ENCODE measurements around the gene SHD. TPM values are rescaled to one million over a fixed set of nuclear protein-coding genes. Genes with fewer than 3 reads are reported as not detected.

Gene SHD
- total and polyA plus RNA-seq, 2 of the 13 experiments (the other 11 are each of a cell fraction or from before 2014, with no cell fraction given): 0.11 to 0.20 TPM

GRCh38 chr19:4337906-4338440, 58.9 kb downstream of the SHD start (continued):
- TF ChIP-seq CREB3 (CRISPR knock-in tag; IDR thresholded peaks at IDR 0.05) (no peak), SIX1 (CRISPR knock-in tag; IDR thresholded peaks at IDR 0.05; ENCODE audit: borderline replicate concordance) (no peak), TRIM24 (CRISPR knock-in tag; IDR thresholded peaks at IDR 0.05) (no peak), KDM3A (CRISPR knock-in tag; IDR thresholded peaks at IDR 0.05; ENCODE audit: low read depth) (0 out of 2 replicates have a peak, but pooled peaks have one; percentile 52), ZNF770 (CRISPR knock-in tag; IDR thresholded peaks at IDR 0.05) (peak; percentile 97), TAF15 (IDR thresholded peaks at IDR 0.05; ENCODE audit: low read depth, low read length, poor library complexity, severe bottlenecking) (no peak), MTA1 (CRISPR knock-in tag; IDR thresholded peaks at IDR 0.05; ENCODE audit: borderline replicate concordance) (0 out of 2 replicates have a peak, but pooled peaks have one; percentile 18), SYNCRIP (IDR thresholded peaks at IDR 0.05; ENCODE audit: insufficient read depth, low read depth, low read length) (no peak), XBP1 (CRISPR knock-in tag; IDR thresholded peaks at IDR 0.05) (no peak), ZSCAN21 (CRISPR knock-in tag; IDR thresholded peaks at IDR 0.05; ENCODE audit: borderline replicate concordance) (peak; percentile 71; the same call in 1 of the 2 replicates), TFAP4 (IDR thresholded peaks at IDR 0.05; ENCODE audit: borderline replicate concordance, low read depth) (peak; percentile 86; the same call in 1 of the 2 replicates), TEAD2 (CRISPR knock-in tag; IDR thresholded peaks at IDR 0.05) (no peak), YY1 (IDR thresholded peaks at IDR 0.05; ENCODE audit: insufficient read depth, insufficient replicate concordance, low read depth, low read length) (no peak), ZNF788 (CRISPR knock-in tag; IDR thresholded peaks at IDR 0.05; ENCODE audit: borderline replicate concordance) (peak; percentile 63; the same call in 1 of the 2 replicates), ZNF484 (CRISPR knock-in tag; IDR thresholded peaks at IDR 0.05; ENCODE audit: borderline replicate concordance, low read depth) (no peak), FUBP1 (CRISPR knock-in tag; IDR thresholded peaks at IDR 0.05; ENCODE audit: borderline replicate concordance) (no peak), AKNA (CRISPR knock-in tag; IDR thresholded peaks at IDR 0.05; ENCODE audit: borderline replicate concordance) (no peak), ZNF781 (CRISPR knock-in tag; IDR thresholded peaks at IDR 0.05; ENCODE audit: borderline replicate concordance, not compliant biosample characterization) (peak; percentile 48)
